Endodermal cell (in vitro differentiated cells): Measurements from ENCODE around the gene ABHD2. TPM values are rescaled to one million over a fixed set of nuclear protein-coding genes. Genes with fewer than 3 reads are reported as not detected.

Experiments
- DNase-seq: peaks from one replicate; pipeline ENCODE4 v3.0.0-alpha.2; 2017
- H3K27ac ChIP-seq: 2 replicates; pipeline ENCODE4 v1.5.1; 2013; ENCODE audit warnings: mild to moderate bottlenecking, low read depth, low read length, moderate library complexity
- H3K27me3 ChIP-seq: 2 replicates; pipeline ENCODE4 v1.6.1; 2013; ENCODE audit warnings: mild to moderate bottlenecking, low read length, moderate library complexity; ENCODE audit not compliant: insufficient read depth, control insufficient read depth, poor library complexity, severe bottlenecking
- H3K36me3 ChIP-seq: 2 replicates; pipeline ENCODE4 v1.7.0; 2013; ENCODE audit warnings: mild to moderate bottlenecking, low read length, moderate library complexity; ENCODE audit not compliant: control insufficient read depth, insufficient read depth
- H3K4me1 ChIP-seq: one replicate; pipeline ENCODE4 v1.7.0; 2013; ENCODE audit warnings: low read length; ENCODE audit not compliant: control insufficient read depth, insufficient read depth
- H3K4me3 ChIP-seq: 2 replicates; pipeline ENCODE4 v1.5.1; 2013; ENCODE audit warnings: mild to moderate bottlenecking, low read length, moderate library complexity
- H3K9ac ChIP-seq: 2 replicates; pipeline ENCODE4 v1.6.1; 2013; ENCODE audit warnings: mild to moderate bottlenecking, low read length, moderate library complexity; ENCODE audit not compliant: poor library complexity, severe bottlenecking; ENCODE audit errors: extremely low read depth
- H3K9me3 ChIP-seq: 2 replicates; pipeline ENCODE4 v1.6.1; 2013; ENCODE audit warnings: mild to moderate bottlenecking, low read length, moderate library complexity; ENCODE audit not compliant: control insufficient read depth
- H3K27ac Mint-ChIP-seq: 2 replicates; pipeline ENCODE4 v1.8.0; 2020; ENCODE audit warnings: mixed read lengths
- H3K27me3 Mint-ChIP-seq: 2 replicates; pipeline ENCODE4 v1.8.0; 2021; ENCODE audit warnings: mild to moderate bottlenecking, mixed read lengths; ENCODE audit not compliant: insufficient read depth
- H3K36me3 Mint-ChIP-seq: 2 replicates; pipeline ENCODE4 v1.8.0; 2020; ENCODE audit warnings: low read depth, mixed read lengths
- H3K4me1 Mint-ChIP-seq: 2 replicates; pipeline ENCODE4 v1.8.0; 2020; ENCODE audit warnings: mixed read lengths
- H3K4me3 Mint-ChIP-seq: 2 replicates; pipeline ENCODE4 v1.8.0; 2020; ENCODE audit warnings: mild to moderate bottlenecking, moderate library complexity, mixed read lengths
- H3K9me3 Mint-ChIP-seq: 2 replicates; pipeline ENCODE4 v1.8.0; 2020; ENCODE audit warnings: mild to moderate bottlenecking, mixed read lengths
- CTCF ChIP-seq: fragments of 200-600 bp; sonication (generic); conservative IDR thresholded peaks from 2 replicates; pipeline ENCODE4 v1.5.0; 2021; ENCODE audit warnings: antibody characterized with exemption, mild to moderate bottlenecking
- WGBS, 2 experiments: methylation state at CpG; one replicate each; pipeline versions ENCODE4 v1.1.5 to v1.1.7; 2013; ENCODE audit warnings: missing lambda C conversion rate in 2 of 2, mixed read lengths in 1 of 2; ENCODE audit not compliant: insufficient coverage in 1 of 2, insufficient read length in 1 of 2; 5-methylcytosine and 5-hydroxymethylcytosine counted together
- total RNA-seq, 2 donors: library from RNA; stranded (reverse); fragmentation: NEBNext Ultra II Directional in 1 of 2; extraction: Animal tissue kit (Norgen Biotek cat#: 25700) in 1 of 2; gene quantifications; 2 replicates in 1 of 2; 3 replicates in 1 of 2; pipeline ENCODE4 v1.2.1, GENCODE V29; 2021

Gene ABHD2
- total RNA-seq, 2 donors from 2014 or later: 24.1 to 26.0 TPM

- 92% methylated on average over 4 of the region's 4 CpGs for WGBS, 2 experiments
- peaks cover 25% of the 10 kb centered on the region for H3K4me1 Mint-ChIP-seq
Observed at GRCh38 chr15:89108835-89109234, 20.6 kb downstream of the ABHD2 start.

GRCh38 chr15:89109238-89109637 lies 21.0 kb downstream of the ABHD2 start:
- H3K27ac Mint-ChIP-seq: no peak overlapping the region
- no peaks in the 10 kb centered on the region for H3K9me3 ChIP-seq
- no peaks in the 10 kb centered on the region for H3K27me3 ChIP-seq
- no peak overlapping the region for H3K4me3 Mint-ChIP-seq
- no peaks in the 10 kb centered on the region for H3K27me3 Mint-ChIP-seq
- H3K4me1 Mint-ChIP-seq: peaks cover 27% of the 10 kb centered on the region
- TF ChIP-seq CTCF: no peak
- no peaks in the 10 kb centered on the region for H3K36me3 Mint-ChIP-seq
- no peak for DNase-seq
- 74% methylated on average over 4 of the region's 4 CpGs; no CpG with 5 or more reads in 1 of the 2 experiments for WGBS, 2 experiments
- no peak overlapping the region for H3K4me3 ChIP-seq
- no peaks in the 10 kb centered on the region for H3K9me3 Mint-ChIP-seq
- H3K9ac ChIP-seq: no peak overlapping the region
- no peaks in the 10 kb centered on the region for H3K4me1 ChIP-seq
- no peaks in the 10 kb centered on the region for H3K36me3 ChIP-seq
- H3K27ac ChIP-seq: no peak overlapping the region

More at GRCh38 chr15:89108835-89109234, 20.6 kb downstream of the ABHD2 start:
- no peak for DNase-seq
- no peak overlapping the region for H3K27ac Mint-ChIP-seq
- Histone ChIP-seq H3K9ac (no peak overlapping the region), H3K27me3 (no peaks in the 10 kb centered on the region), H3K9me3 (no peaks in the 10 kb centered on the region), H3K27ac (no peak overlapping the region), H3K36me3 (no peaks in the 10 kb centered on the region), H3K4me3 (no peak overlapping the region), H3K4me1 (no peaks in the 10 kb centered on the region)
- no peaks in the 10 kb centered on the region for H3K36me3 Mint-ChIP-seq
- no peak overlapping the region for H3K4me3 Mint-ChIP-seq
- H3K27me3 Mint-ChIP-seq: no peaks in the 10 kb centered on the region
- TF ChIP-seq CTCF: no peak
- no peaks in the 10 kb centered on the region for H3K9me3 Mint-ChIP-seq

GRCh38 chr15:89110060-89110459 lies 21.8 kb downstream of the ABHD2 start:
- H3K4me3 Mint-ChIP-seq: no peak overlapping the region
- H3K9me3 Mint-ChIP-seq: no peaks in the 10 kb centered on the region
- H3K36me3 ChIP-seq: no peaks in the 10 kb centered on the region
- no peak for TF ChIP-seq CTCF
- no peak overlapping the region for H3K4me3 ChIP-seq
- peaks cover 3% of the 10 kb centered on the region for H3K36me3 Mint-ChIP-seq
- H3K4me1 ChIP-seq: no peaks in the 10 kb centered on the region
- H3K27ac ChIP-seq: no peak overlapping the region
- H3K4me1 Mint-ChIP-seq: peaks cover 33% of the 10 kb centered on the region
- H3K27ac Mint-ChIP-seq: no peak overlapping the region
- no peaks in the 10 kb centered on the region for H3K9me3 ChIP-seq
- 91 to 95% methylated on average over 6 to 8 of the region's 8 CpGs for WGBS, 2 experiments
- no peak overlapping the region for H3K9ac ChIP-seq
- no peaks in the 10 kb centered on the region for H3K27me3 Mint-ChIP-seq
- no peaks in the 10 kb centered on the region for H3K27me3 ChIP-seq
- DNase-seq: no peak
